Fibroblast of lung (primary cell): ENCODE results near the gene MYMX.

ENCODE experiments used
- CTCF ChIP-seq, 2 donors: IDR thresholded peaks in 1 of 2; conservative IDR thresholded peaks in 1 of 2; 1 replicate in 1 of 2; 2 replicates in 1 of 2; pipeline ENCODE4 v1.5.1; 2011 to 2012; ENCODE audit warnings: low read length in 2 of 2, control low read depth in 1 of 2, inconsistent platforms in 1 of 2, low read depth in 1 of 2, mild to moderate bottlenecking in 1 of 2
- EZH2 ChIP-seq: IDR thresholded peaks from 2 replicates; pipeline ENCODE4 v1.5.1; 2012; ENCODE audit warnings: low read length, control low read depth, mild to moderate bottlenecking; ENCODE audit errors: missing control alignments

GRCh38 chr6:44185953-44186634 is 30.6 kb upstream of the MYMX start:
- no peak for TF ChIP-seq CTCF (conservative IDR thresholded peaks at IDR 0.05 in 1 of 2, IDR thresholded peaks at IDR 0.05 in 1 of 2; ENCODE audit: low read depth in 1 of 2, low read length in 2 of 2)
- TF ChIP-seq EZH2, result no peak
